Measurements from ENCODE around the gene TBL1Y.

- no peak for TF ChIP-seq CTCF (IDR thresholded peaks at IDR 0.05; ENCODE audit: low read depth, low read length, poor library complexity, severe bottlenecking)
- TF ChIP-seq EZH2phosphoT487 (IDR thresholded peaks at IDR 0.05; ENCODE audit: borderline replicate concordance, low read length): no peak
These were observed 183.9 kb downstream of the TBL1Y start for GRCh38 chrY:7094365-7094764.

Data from DOHH2 (cell line).